IMR-90 (cell line): Measurements from ENCODE around the gene PDCD1LG2. TPM values are rescaled to one million over a fixed set of nuclear protein-coding genes. Genes with fewer than 3 reads are reported as not detected.

Source experiments
- ATAC-seq: fragments of 200-7000 bp; cut with Tn5 transposase; 2 replicates; pipeline ENCODE4 v1.9.1; 2020; ENCODE audit warnings: low read depth, mild to moderate bottlenecking, moderate library complexity
- BruUV-seq: library from RNA; stranded (reverse); fragments of 400-500 nt; replicated peaks from 2 replicates; lab custom pipeline; 2021; lab: Mats Ljungman, UMichigan
- CTCF ChIA-PET: fragments of 300-600 bp; formaldehyde crosslinking; extraction: SDS; loops from one replicate; lab custom pipeline; 2021; ENCODE audit warnings: antibody characterized with exemption; lab: Yijun Ruan, JAX
- POLR2A ChIA-PET: fragments of 300-600 bp; sonication (Branson Sonifier 250); formaldehyde crosslinking; loops from one replicate; lab custom pipeline; 2022; ENCODE audit warnings: antibody characterized with exemption; ENCODE audit not compliant: unreplicated experiment; lab: Charles Lee
- DNase-seq: peaks from one replicate; pipeline ENCODE4 v3.0.0; 2013
- H2AFZ ChIP-seq: replicated peaks from 2 replicates; pipeline ENCODE3; 2013; ENCODE audit warnings: low read length, mild to moderate bottlenecking; ENCODE audit not compliant: poor library complexity
- H2AK5ac ChIP-seq: 2 replicates; pipeline ENCODE4 v1.6.1; 2013; ENCODE audit warnings: low read depth, low read length, inconsistent platforms
- H2AK9ac ChIP-seq: replicated peaks from 2 replicates; pipeline ENCODE3; 2013; ENCODE audit warnings: mild to moderate bottlenecking, low read depth, low read length, moderate library complexity; ENCODE audit not compliant: poor library complexity
- H2BK120ac ChIP-seq: 2 replicates; pipeline ENCODE4 v1.6.1; 2013; ENCODE audit warnings: low read depth, low read length, inconsistent platforms
- H2BK15ac ChIP-seq: 3 replicates; pipeline ENCODE4 v1.6.1; 2013; ENCODE audit warnings: low read depth, low read length, inconsistent platforms
- H2BK20ac ChIP-seq: 2 replicates; pipeline ENCODE4 v1.6.1; 2013; ENCODE audit warnings: low read depth, mild to moderate bottlenecking, inconsistent platforms, low read length, moderate library complexity
- H2BK5ac ChIP-seq: 2 replicates; pipeline ENCODE4 v1.6.1; 2013; ENCODE audit warnings: mild to moderate bottlenecking, low read depth, low read length, inconsistent platforms; ENCODE audit not compliant: poor library complexity, severe bottlenecking
- H3K14ac ChIP-seq: replicated peaks from 2 replicates; pipeline ENCODE4 v1.6.1; 2013; ENCODE audit warnings: low read depth, low read length, inconsistent platforms
- H3K18ac ChIP-seq: 2 replicates; pipeline ENCODE4 v1.6.1; 2013; ENCODE audit warnings: low read depth, low read length, control low read depth
- H3K23ac ChIP-seq: 2 replicates; pipeline ENCODE4 v1.6.1; 2013; ENCODE audit warnings: low read depth, low read length, inconsistent platforms
- H3K27ac ChIP-seq: 2 replicates; pipeline ENCODE4 v1.5.1; 2013; ENCODE audit warnings: mild to moderate bottlenecking, control low read depth, low read length; ENCODE audit not compliant: insufficient read depth
- H3K27me3 ChIP-seq: 2 replicates; pipeline ENCODE4 v1.6.1; 2013; ENCODE audit warnings: low read length; ENCODE audit not compliant: control insufficient read depth, insufficient read depth
- H3K36me3 ChIP-seq: 2 replicates; pipeline ENCODE4 v1.6.1; 2013; ENCODE audit warnings: low read length, mixed read lengths; ENCODE audit not compliant: control insufficient read depth, insufficient read depth
- H3K4ac ChIP-seq: 2 replicates; pipeline ENCODE4 v1.6.1; 2013; ENCODE audit warnings: low read depth, low read length, inconsistent platforms
- H3K4me1 ChIP-seq: 2 replicates; pipeline ENCODE4 v1.6.1; 2013; ENCODE audit warnings: low read length, mixed read lengths; ENCODE audit not compliant: control insufficient read depth, insufficient read depth
- H3K4me2 ChIP-seq: 2 replicates; pipeline ENCODE4 v1.6.1; 2013; ENCODE audit warnings: low read depth, mild to moderate bottlenecking, control low read depth, low read length, moderate library complexity
- H3K4me3 ChIP-seq: 2 replicates; pipeline ENCODE4 v1.5.1; 2013; ENCODE audit warnings: low read depth, mild to moderate bottlenecking, control low read depth, low read length, moderate library complexity; ENCODE audit not compliant: insufficient read depth
- H3K56ac ChIP-seq: 2 replicates; pipeline ENCODE4 v1.6.1; 2013; ENCODE audit warnings: low read length, inconsistent platforms; ENCODE audit not compliant: insufficient read depth; ENCODE audit errors: extremely low read depth
- H3K79me1 ChIP-seq, 2 experiments: 2 replicates each; pipeline ENCODE4 v1.6.1; 2013; ENCODE audit warnings: low read length in 2 of 2, inconsistent platforms in 1 of 2, low read depth in 1 of 2
- H3K9ac ChIP-seq: 2 replicates; pipeline ENCODE4 v1.6.1; 2013; ENCODE audit warnings: low read depth, low read length, control low read depth
- H3K9me1 ChIP-seq: 2 replicates; pipeline ENCODE4 v1.6.1; 2013; ENCODE audit warnings: low read length, inconsistent platforms; ENCODE audit not compliant: insufficient read depth
- H3K9me3 ChIP-seq: 2 replicates; pipeline ENCODE4 v1.6.1; 2013; ENCODE audit warnings: low read length; ENCODE audit not compliant: control insufficient read depth, insufficient read depth
- H4K20me1 ChIP-seq: 2 replicates; pipeline ENCODE4 v1.6.1; 2013; ENCODE audit warnings: low read length, inconsistent platforms; ENCODE audit not compliant: insufficient read depth
- H4K5ac ChIP-seq: 2 replicates; pipeline ENCODE4 v1.6.1; 2013; ENCODE audit warnings: mild to moderate bottlenecking, low read depth, low read length, control low read depth
- H4K8ac ChIP-seq, 2 experiments: 2 replicates each; pipeline ENCODE4 v1.6.1; 2013; ENCODE audit warnings: low read depth in 2 of 2, low read length in 2 of 2, control low read depth in 1 of 2, inconsistent platforms in 1 of 2
- H4K91ac ChIP-seq: 2 replicates; pipeline ENCODE4 v1.6.1; 2013; ENCODE audit warnings: low read depth, low read length, inconsistent platforms; ENCODE audit not compliant: insufficient read depth
- BHLHE40 ChIP-seq: fragments of 150-350 bp; IDR thresholded peaks from 2 replicates; pipeline ENCODE4 v1.6.1; 2016; ENCODE audit warnings: mild to moderate bottlenecking, low read depth, low read length
- MAZ ChIP-seq: IDR thresholded peaks from 2 replicates; pipeline ENCODE4 v1.6.1; 2012; ENCODE audit warnings: low read depth, mild to moderate bottlenecking, low read length, improper control_type of control experiment, moderate library complexity, borderline replicate concordance
- NFE2L2 ChIP-seq: fragments of 150-350 bp; IDR thresholded peaks from 2 replicates; pipeline ENCODE4 v1.6.1; 2016; ENCODE audit warnings: low read depth, mild to moderate bottlenecking, low read length
- WGBS, 2 experiments: methylation state at CpG; one replicate each; pipeline versions ENCODE4 v1.1.5 to v1.1.7; 2013; ENCODE audit warnings: missing lambda C conversion rate in 2 of 2; ENCODE audit not compliant: insufficient read length in 1 of 2; ENCODE audit errors: extremely low coverage in 2 of 2; 5-methylcytosine and 5-hydroxymethylcytosine counted together
- dilution Hi-C: fragments of 300-500 bp; cut with HindIII; formaldehyde crosslinking; loops from one replicate; pipeline ENCODE4 v1.14.3; 2018; ENCODE audit warnings: low sequenced_read_pairs; ENCODE audit not compliant: unreplicated experiment
- in situ Hi-C: fragments of 300-500 bp; cut with MboI; formaldehyde crosslinking; loops from 3 replicates; pipeline ENCODE4 v1.14.3; 2019; ENCODE audit warnings: low sequenced_read_pairs, inconsistent platforms, mixed read lengths
- intact Hi-C: fragments of 100-400 bp; cut with micrococcal nuclease; formaldehyde crosslinking; loops from 2 replicates; pipeline ENCODE4 v1.10.0; 2022
- polyA plus RNA-seq, 3 experiments: library from polyadenylated mRNA; depleted of rRNA; stranded (reverse); fragments of >200 nt; gene quantifications; 2 replicates each; pipeline ENCODE4 v1.2.3, GENCODE V29; 2012; ENCODE audit warnings: low replicate concordance in 1 of 3
- total RNA-seq: library from RNA; depleted of rRNA; stranded (reverse); fragments of >200 nt; gene quantifications from 2 replicates; pipeline ENCODE4 v1.2.3, GENCODE V29; 2012
- TF ChIP-seq, protein P1 (sequence below): fragments of 150-350 bp; IDR thresholded peaks from 2 replicates; pipeline ENCODE4 v1.6.1; 2017; ENCODE audit warnings: mild to moderate bottlenecking, antibody characterized with exemption, low read length, low read depth

The PDCD1LG2 gene
- total and polyA plus RNA-seq, 2 of the 4 experiments (the other 2 are of a cell fraction), result 17.5 to 33.3 TPM

DNA sequence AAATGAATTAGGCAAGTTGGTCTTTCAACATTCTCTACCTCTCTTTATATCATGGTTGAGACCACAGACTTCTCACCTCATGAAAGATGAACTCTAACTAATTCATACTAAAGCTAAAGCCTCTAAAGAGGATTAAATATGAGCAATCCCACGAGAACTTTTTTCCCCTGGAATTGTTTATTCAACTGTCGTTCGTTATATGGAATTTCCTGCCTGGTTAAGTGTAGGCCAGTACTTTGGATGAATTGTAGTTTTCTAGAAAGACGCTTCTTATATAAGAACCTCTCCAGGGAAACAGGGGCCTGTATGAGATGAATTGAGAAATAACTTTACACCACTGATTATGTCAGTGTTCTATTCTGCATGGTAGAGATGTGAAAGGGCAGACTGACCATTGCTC, 42.9 kb downstream of the PDCD1LG2 start:
- H3K9ac ChIP-seq, result peak overlapping the region; percentile 42; the same call in 1 of the 2 replicates
- H3K14ac ChIP-seq, result peak overlapping the region; percentile 82
- H3K18ac ChIP-seq, result peak overlapping the region; percentile 88; the same call in 1 of the 2 replicates
- peaks cover 20% of the 10 kb centered on the region for H3K9me1 ChIP-seq
- dilution Hi-C loops, result no loop called here
- H2AK5ac ChIP-seq, result peak overlapping the region; percentile 96
- peaks cover 12 to 63% of the 10 kb centered on the region in 2 experiments for H3K79me1 ChIP-seq
- no peaks in the 10 kb centered on the region for H3K27me3 ChIP-seq
- ATAC-seq, result peak; percentile 51
- no CpG with 5 or more reads among the region's 4 CpGs for WGBS, 2 experiments
- no peak for TF ChIP-seq NFE2L2
- no peak for TF ChIP-seq MAZ
- TF ChIP-seq BHLHE40, result no peak
- TF ChIP-seq, protein P1, sequence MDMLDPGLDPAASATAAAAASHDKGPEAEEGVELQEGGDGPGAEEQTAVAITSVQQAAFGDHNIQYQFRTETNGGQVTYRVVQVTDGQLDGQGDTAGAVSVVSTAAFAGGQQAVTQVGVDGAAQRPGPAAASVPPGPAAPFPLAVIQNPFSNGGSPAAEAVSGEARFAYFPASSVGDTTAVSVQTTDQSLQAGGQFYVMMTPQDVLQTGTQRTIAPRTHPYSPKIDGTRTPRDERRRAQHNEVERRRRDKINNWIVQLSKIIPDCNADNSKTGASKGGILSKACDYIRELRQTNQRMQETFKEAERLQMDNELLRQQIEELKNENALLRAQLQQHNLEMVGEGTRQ, result no peak
- peak overlapping the region; percentile 95 for H2BK120ac ChIP-seq
- H2AFZ ChIP-seq, result no peak overlapping the region
- H2BK15ac ChIP-seq, result peak overlapping the region; percentile 82; the same call in 2 of the 3 replicates
- H3K9me3 ChIP-seq, result no peaks in the 10 kb centered on the region
- peak overlapping the region; percentile 85 for H2BK5ac ChIP-seq
- H4K20me1 ChIP-seq, result no peaks in the 10 kb centered on the region
- no TSS peak for BruUV-seq
- H3K4me2 ChIP-seq, result peak overlapping the region; percentile 26; the same call in 1 of the 2 replicates
- peak overlapping the region; percentile 91 for H3K4ac ChIP-seq
- H3K27ac ChIP-seq, result peak overlapping the region; percentile 92
- no peak overlapping the region for H2AK9ac ChIP-seq
- intact Hi-C loops, result loop anchor here (1.0 kb wide), 1 partner anchor 44 kb away; no protein-coding TSS in a partner anchor
- in situ Hi-C loops, result no loop called here
- peak overlapping the region; percentile 86 for H3K56ac ChIP-seq
- ChIA-PET POLR2A (interaction anchor here (0.6 kb wide), 1 partner anchor 76 kb away, joined by 6 read pairs; the partner anchor contains the start of gene RIC1), CTCF (no interaction called here)
- peaks cover 4% of the 10 kb centered on the region; the same call in 1 of the 2 replicates for H3K36me3 ChIP-seq
- peak; percentile 89 for DNase-seq
- peak overlapping the region; percentile 94; the same call in 1 of the 2 replicates for H4K5ac ChIP-seq
- peak overlapping the region; percentile 94 for H4K91ac ChIP-seq
- peaks cover 28% of the 10 kb centered on the region for H3K4me1 ChIP-seq
- H4K8ac ChIP-seq, result peak overlapping the region; percentile 88 to 92
- peak overlapping the region; percentile 96 for H3K23ac ChIP-seq
- no peak overlapping the region for H3K4me3 ChIP-seq
- H2BK20ac ChIP-seq, result peak overlapping the region; percentile 94
